Omental fat pad (tissue), 4 donors: Measurements from ENCODE around the gene PGAM4. TPM values are rescaled to one million over a fixed set of nuclear protein-coding genes. Genes with fewer than 3 reads are reported as not detected.
"Not testable (repeated sequence)": the region's sequence is repeated elsewhere in the genome, so short reads cannot be mapped to it uniquely, and the experiment has no call there.

Experiments
- ATAC-seq: fragments of 150-250 bp; one replicate; pipeline ENCODE4 v1.9.1; 2016; ENCODE audit warnings: mild to moderate bottlenecking, moderate library complexity; ENCODE audit not compliant: low FRiP score
- DNase-seq: peaks from one replicate; pipeline ENCODE4 v3.0.0-alpha.2; 2019; ENCODE audit warnings: low spot score
- total RNA-seq, 4 donors: library from RNA; depleted of rRNA; stranded (reverse); fragments of >200 nt; gene quantifications; one replicate each; pipeline ENCODE4 v1.1.0, GENCODE V29; 2016
- TF ChIP-seq, protein P1 (sequence below), 3 donors: fragments of 450-650 bp; IDR thresholded peaks; one replicate each; pipeline ENCODE4 v1.5.1; 2016 to 2017; ENCODE audit warnings: antibody characterized with exemption in 3 of 3, mild to moderate bottlenecking in 3 of 3, moderate library complexity in 2 of 3

Gene PGAM4
- total RNA-seq, 4 donors from 2014 or later: not detected

DNA sequence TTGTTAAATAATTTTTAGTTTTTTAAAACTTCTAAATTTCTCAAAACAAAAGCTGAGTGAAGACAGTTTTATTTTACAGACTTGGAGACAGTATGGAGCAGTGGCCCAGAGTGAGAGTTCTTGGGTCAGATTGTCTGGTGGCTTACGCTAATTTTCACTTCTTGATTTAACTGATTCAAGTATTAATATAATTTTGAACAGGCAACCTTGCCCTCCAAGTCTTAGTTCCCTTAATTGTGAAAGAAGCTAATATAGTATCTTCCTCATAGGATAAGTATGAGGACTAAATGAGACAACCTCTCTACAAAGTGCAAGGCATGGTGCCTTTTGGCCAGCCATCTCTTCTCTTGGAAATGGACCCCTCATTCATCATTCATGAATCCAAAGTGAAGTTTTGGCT is 33.6 kb downstream of the PGAM4 start:
- DNase-seq (no peak), ATAC-seq (no peak)
- TF ChIP-seq, protein P1, sequence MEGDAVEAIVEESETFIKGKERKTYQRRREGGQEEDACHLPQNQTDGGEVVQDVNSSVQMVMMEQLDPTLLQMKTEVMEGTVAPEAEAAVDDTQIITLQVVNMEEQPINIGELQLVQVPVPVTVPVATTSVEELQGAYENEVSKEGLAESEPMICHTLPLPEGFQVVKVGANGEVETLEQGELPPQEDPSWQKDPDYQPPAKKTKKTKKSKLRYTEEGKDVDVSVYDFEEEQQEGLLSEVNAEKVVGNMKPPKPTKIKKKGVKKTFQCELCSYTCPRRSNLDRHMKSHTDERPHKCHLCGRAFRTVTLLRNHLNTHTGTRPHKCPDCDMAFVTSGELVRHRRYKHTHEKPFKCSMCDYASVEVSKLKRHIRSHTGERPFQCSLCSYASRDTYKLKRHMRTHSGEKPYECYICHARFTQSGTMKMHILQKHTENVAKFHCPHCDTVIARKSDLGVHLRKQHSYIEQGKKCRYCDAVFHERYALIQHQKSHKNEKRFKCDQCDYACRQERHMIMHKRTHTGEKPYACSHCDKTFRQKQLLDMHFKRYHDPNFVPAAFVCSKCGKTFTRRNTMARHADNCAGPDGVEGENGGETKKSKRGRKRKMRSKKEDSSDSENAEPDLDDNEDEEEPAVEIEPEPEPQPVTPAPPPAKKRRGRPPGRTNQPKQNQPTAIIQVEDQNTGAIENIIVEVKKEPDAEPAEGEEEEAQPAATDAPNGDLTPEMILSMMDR (IDR thresholded peaks at IDR 0.05): no peak

GRCh38 chrX:77930581-77930980 is 38.9 kb downstream of the PGAM4 start:
- ATAC-seq (no peak), DNase-seq (no peak)
- TF ChIP-seq, protein P1 (IDR thresholded peaks at IDR 0.05): no peak

- TF ChIP-seq, protein P1 (IDR thresholded peaks at IDR 0.05): no peak
- DNase-seq: no peak
- no peak for ATAC-seq
Measured at GRCh38 chrX:77925764-77926163, 43.7 kb downstream of the PGAM4 start.

- no peak for ATAC-seq
Measured at GRCh38 chrX:77924320-77924859, 45.0 kb downstream of the PGAM4 start.

GRCh38 chrX:77922787-77923186 is 46.7 kb downstream of the PGAM4 start:
- no peak for DNase-seq

More at GRCh38 chrX:77924320-77924859, 45.0 kb downstream of the PGAM4 start:
- no peak for DNase-seq
- TF ChIP-seq, protein P1 (IDR thresholded peaks at IDR 0.05): no peak

GRCh38 chrX:77919370-77919769 is 50.1 kb downstream of the PGAM4 start:
- not testable (repeated sequence) for ATAC-seq, DNase-seq

More at GRCh38 chrX:77922787-77923186, 46.7 kb downstream of the PGAM4 start:
- no peak for ATAC-seq
- TF ChIP-seq, protein P1 (IDR thresholded peaks at IDR 0.05): no peak

- TF ChIP-seq, protein P1 (IDR thresholded peaks at IDR 0.05): no peak
- DNase-seq: no peak
- no peak for ATAC-seq
Measured at GRCh38 chrX:77918568-77918967, 50.9 kb downstream of the PGAM4 start.

Other genes with a start within 250 kb of the PGAM4 start
- gene ATRX, start 183.4 kb downstream of the PGAM4 start, total RNA-seq: 10 to 100 TPM; 62.6 to 93.6 (median 70.7) TPM
- gene MAGT1, start 74.2 kb downstream of the PGAM4 start, total RNA-seq: 10 to 100 TPM; 39.7 to 60.1 (median 43.4) TPM
- 100 to 1,000 TPM; 253 to 427 (median 338) TPM for gene COX7B, start 70.2 kb downstream of the PGAM4 start, total RNA-seq
- gene ATP7A, start 58.9 kb downstream of the PGAM4 start, total RNA-seq: 10 to 100 TPM in 1 of 4 donors, 1 to 10 TPM in 3; 7.3 to 13.9 (median 7.8) TPM
- 100 to 1,000 TPM; 174 to 270 (median 207) TPM for gene PGK1, start 134.6 kb upstream of the PGAM4 start, total RNA-seq
- 10 to 100 TPM; 15.7 to 35.0 (median 25.1) TPM for gene TAF9B, start 170.0 kb upstream of the PGAM4 start, total RNA-seq